ENCODE measurements around the gene COLGALT1. TPM values are rescaled to one million over a fixed set of nuclear protein-coding genes. Genes with fewer than 3 reads are reported as not detected.
A peak's percentile ranks its signal among the peaks of the same experiment; 100 is the strongest.
"Not testable (repeated sequence)": the region's sequence is repeated elsewhere in the genome, so short reads cannot be mapped to it uniquely, and the experiment has no call there.

COLGALT1 gene
- polyA plus RNA-seq (2011; rRNA removed), result 64.4 and 76.6 TPM in 2 replicates
- 85.2 and 98.4 TPM in 2 replicates for polyA plus RNA-seq (2012; cell fraction: cytosol; rRNA removed)
- polyA plus RNA-seq (2012; cell fraction: nucleus; rRNA removed), result 122 and 138 TPM in 2 replicates
- polyA plus RNA-seq (2017; fragmentation: RNase III; extraction: RNeasy Plus Mini Kit Qiagen cat#74134 plus additional on column Dnase treatment), result 54.5 to 57.2 TPM (median 57.1 TPM) in 3 replicates
- polyA minus RNA-seq (2011; rRNA and poly(A)+ RNA removed), result 185 and 186 TPM in 2 replicates

DNA sequence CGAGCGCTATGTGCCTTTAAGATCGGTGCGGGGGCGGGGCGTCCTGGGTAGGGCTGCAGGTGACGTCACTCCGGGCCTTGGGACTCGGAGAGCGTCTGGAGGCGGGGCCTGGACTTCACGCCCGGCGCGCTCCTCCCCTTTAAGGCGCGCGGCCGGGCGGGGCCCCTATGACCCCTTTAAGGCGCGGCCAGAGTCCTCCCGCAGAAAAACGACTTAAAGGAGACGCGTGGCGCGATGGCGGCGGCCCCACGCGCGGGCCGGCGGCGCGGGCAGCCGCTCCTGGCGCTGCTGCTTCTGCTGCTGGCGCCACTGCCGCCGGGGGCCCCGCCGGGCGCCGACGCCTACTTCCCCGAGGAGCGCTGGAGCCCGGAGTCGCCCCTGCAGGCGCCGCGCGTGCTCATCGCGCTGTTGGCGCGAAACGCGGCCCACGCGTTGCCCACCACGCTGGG is at the start of gene COLGALT1:
COLGALT1 (plus strand) TSS at position 170 of the 449 bp plus-strand sequence; CDS start at position 235, 65 bp downstream.
- ChIA-PET POLR2A (no interaction called here), CTCF (interaction anchor here (0.9 kb wide), 1 partner anchor 44 kb away, joined by 3 read pairs; the partner anchor contains the start of gene PGLS)
- H3K4me3 ChIP-seq, result peak within 1 kb of the TSS; percentile 100
- peak; percentile 75 to 94 for DNase-seq (ENCODE audit: low read depth in 1 of 2, low spot score in 1 of 2)
- H3K9me3 ChIP-seq, result no peaks in the 10 kb centered on the region
- H3K4me1 ChIP-seq, result peaks cover 15% of the 10 kb centered on the region
- WGBS (ENCODE audit: missing lambda C conversion rate), result 0% methylated on average over 2 of the region's 64 CpGs
- peak within 1 kb of the TSS; percentile 90 for H3K4me2 ChIP-seq
- ATAC-seq, result peak; percentile 94 to 95
- FAIRE-seq, result no peak
- H3K27ac ChIP-seq, result peak within 1 kb of the TSS; percentile 97 to 99
- peak; percentile 54; the same call in 1 of the 2 replicates for TF ChIP-seq E2F6 (IDR thresholded peaks at IDR 0.05; ENCODE audit: borderline replicate concordance, low read depth)
- TF ChIP-seq MYC (IDR thresholded peaks at IDR 0.05; ENCODE audit: borderline replicate concordance, low read length), result 0 out of 2 replicates have a peak, but pooled peaks have one; percentile 41
- TF ChIP-seq HOXA7 (CRISPR knock-in tag; IDR thresholded peaks at IDR 0.05), result no peak
- TF ChIP-seq, protein P1, sequence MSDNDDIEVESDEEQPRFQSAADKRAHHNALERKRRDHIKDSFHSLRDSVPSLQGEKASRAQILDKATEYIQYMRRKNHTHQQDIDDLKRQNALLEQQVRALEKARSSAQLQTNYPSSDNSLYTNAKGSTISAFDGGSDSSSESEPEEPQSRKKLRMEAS (IDR thresholded peaks at IDR 0.05), result no peak; the same call in 1 of the 2 replicates
- TF ChIP-seq POLR2A (IDR thresholded peaks at IDR 0.05; ENCODE audit: low read length), result peak; percentile 46
- TF ChIP-seq EHMT2 (IDR thresholded peaks at IDR 0.05; ENCODE audit: low read depth), result no peak
- 0 out of 2 replicates have a peak, but pooled peaks have one; percentile 16 for TF ChIP-seq TP53 (CRISPR knock-in tag; IDR thresholded peaks at IDR 0.05)

- TF ChIP-seq FOSB (CRISPR knock-in tag; IDR thresholded peaks at IDR 0.05), result no peak
- no peak for TF ChIP-seq SMC3 (IDR thresholded peaks at IDR 0.05)
- no peak for TF ChIP-seq FOXS1 (CRISPR knock-in tag; IDR thresholded peaks at IDR 0.05)
- TF ChIP-seq, protein P2, sequence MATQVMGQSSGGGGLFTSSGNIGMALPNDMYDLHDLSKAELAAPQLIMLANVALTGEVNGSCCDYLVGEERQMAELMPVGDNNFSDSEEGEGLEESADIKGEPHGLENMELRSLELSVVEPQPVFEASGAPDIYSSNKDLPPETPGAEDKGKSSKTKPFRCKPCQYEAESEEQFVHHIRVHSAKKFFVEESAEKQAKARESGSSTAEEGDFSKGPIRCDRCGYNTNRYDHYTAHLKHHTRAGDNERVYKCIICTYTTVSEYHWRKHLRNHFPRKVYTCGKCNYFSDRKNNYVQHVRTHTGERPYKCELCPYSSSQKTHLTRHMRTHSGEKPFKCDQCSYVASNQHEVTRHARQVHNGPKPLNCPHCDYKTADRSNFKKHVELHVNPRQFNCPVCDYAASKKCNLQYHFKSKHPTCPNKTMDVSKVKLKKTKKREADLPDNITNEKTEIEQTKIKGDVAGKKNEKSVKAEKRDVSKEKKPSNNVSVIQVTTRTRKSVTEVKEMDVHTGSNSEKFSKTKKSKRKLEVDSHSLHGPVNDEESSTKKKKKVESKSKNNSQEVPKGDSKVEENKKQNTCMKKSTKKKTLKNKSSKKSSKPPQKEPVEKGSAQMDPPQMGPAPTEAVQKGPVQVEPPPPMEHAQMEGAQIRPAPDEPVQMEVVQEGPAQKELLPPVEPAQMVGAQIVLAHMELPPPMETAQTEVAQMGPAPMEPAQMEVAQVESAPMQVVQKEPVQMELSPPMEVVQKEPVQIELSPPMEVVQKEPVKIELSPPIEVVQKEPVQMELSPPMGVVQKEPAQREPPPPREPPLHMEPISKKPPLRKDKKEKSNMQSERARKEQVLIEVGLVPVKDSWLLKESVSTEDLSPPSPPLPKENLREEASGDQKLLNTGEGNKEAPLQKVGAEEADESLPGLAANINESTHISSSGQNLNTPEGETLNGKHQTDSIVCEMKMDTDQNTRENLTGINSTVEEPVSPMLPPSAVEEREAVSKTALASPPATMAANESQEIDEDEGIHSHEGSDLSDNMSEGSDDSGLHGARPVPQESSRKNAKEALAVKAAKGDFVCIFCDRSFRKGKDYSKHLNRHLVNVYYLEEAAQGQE (IDR thresholded peaks at IDR 0.05), result no peak
- Histone ChIP-seq H3K4me1 (peaks cover 10% of the 10 kb centered on the region), H3K4me2 (no peak overlapping the region), H3K27ac (peak overlapping the region in 1 of 2 experiments; percentile 37; a peak in 3 of 6 replicates), H3K4me3 (no peak overlapping the region), H3K9me3 (peaks cover 7% of the 10 kb centered on the region; the same call in 1 of the 3 replicates)
- WGBS (ENCODE audit: missing lambda C conversion rate), result 83% methylated on average over 8 of the region's 9 CpGs
- CTCF ChIA-PET, result interaction anchor here (1.0 to 2.7 kb wide), 2 partner anchors 10 to 11 kb away, joined by 3 to 14 read pairs; no protein-coding TSS in a partner anchor
- POLR2A ChIA-PET, result no interaction called here
- no peak for ATAC-seq
- no peak for DNase-seq (ENCODE audit: low read depth in 1 of 2, low spot score in 1 of 2)
- no peak for FAIRE-seq
These were observed 48.7 kb upstream of the COLGALT1 start for GRCh38 chr19:17506745-17507144.

- H3K4me3 ChIP-seq; ATAC-seq; POLR2A ChIA-PET; DNase-seq (ENCODE audit: low read depth in 1 of 2, low spot score in 1 of 2); H3K9me3 ChIP-seq; FAIRE-seq: not testable (repeated sequence)
- Histone ChIP-seq H3K4me1 (peaks cover 13% of the 10 kb centered on the region), H3K27ac (peak overlapping the region; percentile 82 to 83), H3K4me2 (peak overlapping the region; percentile 41; the same call in 2 of the 3 replicates)
- peak; percentile 29; the same call in 1 of the 2 replicates for TF ChIP-seq KDM1A (IDR thresholded peaks at IDR 0.05; ENCODE audit: low read depth)
- WGBS (ENCODE audit: missing lambda C conversion rate), result 67% methylated on average over 3 of the region's 3 CpGs
- CTCF ChIA-PET, result interaction anchor here (0.6 to 4.4 kb wide), 3 partner anchors 12 to 258 kb away, joined by 3 to 28 read pairs (median 8); no protein-coding TSS in a partner anchor
These were observed 46.9 kb upstream of the COLGALT1 start for GRCh38 chr19:17508558-17508933.
